Natural killer cell (primary cell): Measurements from ENCODE around the gene TAS2R19. TPM values are rescaled to one million over a fixed set of nuclear protein-coding genes. Genes with fewer than 3 reads are reported as not detected.
"Not testable (repeated sequence)": the region's sequence is repeated elsewhere in the genome, so short reads cannot be mapped to it uniquely, and the experiment has no call there.

Source experiments
- ATAC-seq, 3 donors: fragments of 150-1000 bp in 2 of 3; fragments of 200-7000 bp in 1 of 3; cut with Tn5 transposase; 1 replicate in 1 of 3; 2 replicates in 2 of 3; pipeline ENCODE4 v1.10.0; 2021; ENCODE audit warnings: mild to moderate bottlenecking in 2 of 3, moderate library complexity in 2 of 3
- DNase-seq, 2 donors: peaks; one replicate each; pipeline versions ENCODE4 v3.0.0 to v3.0.0-alpha.2; 2013 to 2021; ENCODE audit warnings: mixed read lengths in 1 of 2
- H3K27ac ChIP-seq: one replicate; pipeline ENCODE4 v1.5.1; 2013; ENCODE audit warnings: mild to moderate bottlenecking, low read length
- H3K27me3 ChIP-seq: one replicate; pipeline ENCODE4 v1.6.1; 2013; ENCODE audit warnings: low read length; ENCODE audit not compliant: control insufficient read depth, insufficient read depth
- H3K36me3 ChIP-seq: one replicate; pipeline ENCODE4 v1.6.1; 2013; ENCODE audit warnings: low read length; ENCODE audit not compliant: control insufficient read depth, insufficient read depth
- H3K4me1 ChIP-seq: one replicate; pipeline ENCODE4 v1.6.1; 2013; ENCODE audit warnings: low read length; ENCODE audit not compliant: control insufficient read depth, insufficient read depth
- H3K4me3 ChIP-seq: one replicate; pipeline ENCODE4 v1.5.1; 2013; ENCODE audit warnings: low read length
- H3K9me3 ChIP-seq: one replicate; pipeline ENCODE4 v1.6.1; 2013; ENCODE audit warnings: low read length; ENCODE audit not compliant: control insufficient read depth, insufficient read depth
- H3K27ac Mint-ChIP-seq, 2 donors: one replicate each; pipeline ENCODE4 v1.8.0; 2022; ENCODE audit warnings: mild to moderate bottlenecking in 2 of 2, mixed read lengths in 2 of 2, moderate library complexity in 1 of 2
- H3K27me3 Mint-ChIP-seq, 2 donors: one replicate each; pipeline ENCODE4 v1.8.0; 2022; ENCODE audit warnings: low read depth in 2 of 2, mixed read lengths in 2 of 2
- H3K36me3 Mint-ChIP-seq: one replicate; pipeline ENCODE4 v1.8.0; 2022; ENCODE audit warnings: mixed read lengths
- H3K4me1 Mint-ChIP-seq, 2 donors: one replicate each; pipeline ENCODE4 v1.8.0; 2022; ENCODE audit warnings: mixed read lengths in 2 of 2
- H3K4me3 Mint-ChIP-seq: one replicate; pipeline ENCODE4 v1.8.0; 2022; ENCODE audit warnings: mild to moderate bottlenecking, moderate library complexity, mixed read lengths
- H3K9me3 Mint-ChIP-seq, 2 donors: one replicate each; pipeline ENCODE4 v1.8.0; 2022; ENCODE audit warnings: mixed read lengths in 2 of 2
- WGBS: methylation state at CpG from one replicate; pipeline ENCODE4 v1.1.7; 2013; ENCODE audit warnings: missing lambda C conversion rate; ENCODE audit not compliant: insufficient coverage; 5-methylcytosine and 5-hydroxymethylcytosine counted together
- intact Hi-C: fragments of 100-400 bp; cut with micrococcal nuclease; formaldehyde crosslinking; loops from one replicate; pipeline ENCODE4 v1.14.2; 2022
- total RNA-seq, 4 donors: library from RNA; stranded (reverse); fragments of 120-200 nt in 1 of 4; gene quantifications; one replicate each; pipeline versions ENCODE4 v1.2.3 to v1.2.4, GENCODE V29; 2013 to 2022
- TF ChIP-seq, protein P1 (sequence below): fragments of 200-600 bp; IDR thresholded peaks from one replicate; pipeline ENCODE4 v1.8.0; 2022; ENCODE audit warnings: antibody characterized with exemption

The TAS2R19 gene
- total RNA-seq, 3 donors from 2014 or later (not counting 1 experiment from before 2014, with no cell fraction given), result 2.9 to 4.1 (median 3.8) TPM

DNA sequence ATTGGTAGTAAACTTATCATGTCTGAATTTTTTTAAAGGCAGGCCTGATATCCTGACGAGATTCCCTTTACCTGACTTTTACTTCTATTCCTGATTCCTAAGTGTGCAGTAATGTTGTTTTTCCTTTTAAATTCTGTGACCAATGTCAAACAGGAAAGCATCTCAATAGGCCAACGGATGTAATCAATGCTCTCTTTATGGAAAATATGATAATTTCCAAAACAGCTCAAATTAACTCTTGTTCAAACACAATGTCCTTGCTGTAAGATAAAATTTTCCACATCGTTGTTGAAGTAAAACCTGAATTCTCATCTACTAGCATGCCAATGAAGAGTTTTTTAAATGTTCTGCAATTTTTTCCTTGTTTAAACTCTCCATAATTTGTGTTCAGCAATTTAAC lies 16.8 kb upstream of the TAS2R19 start:
- TF ChIP-seq, protein P1, sequence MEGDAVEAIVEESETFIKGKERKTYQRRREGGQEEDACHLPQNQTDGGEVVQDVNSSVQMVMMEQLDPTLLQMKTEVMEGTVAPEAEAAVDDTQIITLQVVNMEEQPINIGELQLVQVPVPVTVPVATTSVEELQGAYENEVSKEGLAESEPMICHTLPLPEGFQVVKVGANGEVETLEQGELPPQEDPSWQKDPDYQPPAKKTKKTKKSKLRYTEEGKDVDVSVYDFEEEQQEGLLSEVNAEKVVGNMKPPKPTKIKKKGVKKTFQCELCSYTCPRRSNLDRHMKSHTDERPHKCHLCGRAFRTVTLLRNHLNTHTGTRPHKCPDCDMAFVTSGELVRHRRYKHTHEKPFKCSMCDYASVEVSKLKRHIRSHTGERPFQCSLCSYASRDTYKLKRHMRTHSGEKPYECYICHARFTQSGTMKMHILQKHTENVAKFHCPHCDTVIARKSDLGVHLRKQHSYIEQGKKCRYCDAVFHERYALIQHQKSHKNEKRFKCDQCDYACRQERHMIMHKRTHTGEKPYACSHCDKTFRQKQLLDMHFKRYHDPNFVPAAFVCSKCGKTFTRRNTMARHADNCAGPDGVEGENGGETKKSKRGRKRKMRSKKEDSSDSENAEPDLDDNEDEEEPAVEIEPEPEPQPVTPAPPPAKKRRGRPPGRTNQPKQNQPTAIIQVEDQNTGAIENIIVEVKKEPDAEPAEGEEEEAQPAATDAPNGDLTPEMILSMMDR, result no peak
- no peak overlapping the region for H3K27ac ChIP-seq
- no peaks in the 10 kb centered on the region for H3K36me3 ChIP-seq
- no peak overlapping the region for H3K4me3 Mint-ChIP-seq
- H3K9me3 ChIP-seq, result no peaks in the 10 kb centered on the region
- H3K27me3 ChIP-seq, result no peaks in the 10 kb centered on the region
- H3K36me3 Mint-ChIP-seq, result no peaks in the 10 kb centered on the region
- no peaks in the 10 kb centered on the region for H3K27me3 Mint-ChIP-seq
- H3K4me3 ChIP-seq, result no peak overlapping the region
- H3K4me1 Mint-ChIP-seq, result peaks cover 7 to 21% of the 10 kb centered on the region in 2 donors
- H3K4me1 ChIP-seq, result no peaks in the 10 kb centered on the region
- ATAC-seq (no peak), DNase-seq (no peak)
- WGBS, result 94% methylated on average over 3 of the region's 3 CpGs
- intact Hi-C loops, result no loop called here
- no peaks in the 10 kb centered on the region for H3K9me3 Mint-ChIP-seq
- H3K27ac Mint-ChIP-seq, result no peak overlapping the region

DNA sequence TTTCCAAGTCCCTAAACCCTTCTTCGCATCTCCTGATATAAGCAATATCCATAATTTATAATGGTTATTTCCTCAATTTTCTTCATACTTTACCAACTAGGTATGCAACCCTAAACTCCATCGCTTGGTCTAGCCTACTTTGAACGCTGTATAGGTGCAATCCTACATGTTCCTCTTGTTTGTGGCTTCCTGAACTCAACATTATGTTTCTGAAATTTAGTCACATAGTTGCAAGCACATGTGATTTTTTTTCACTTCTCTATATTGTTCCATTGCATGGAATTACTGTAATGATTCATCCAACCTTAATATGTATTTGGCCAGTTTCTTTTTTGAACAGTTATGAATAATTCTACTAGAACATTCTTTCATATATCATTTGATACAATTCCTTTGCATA lies 11.5 kb upstream of the TAS2R19 start:
- H3K4me3 Mint-ChIP-seq, H3K9me3 ChIP-seq, H3K27me3 ChIP-seq, H3K4me3 ChIP-seq, ATAC-seq, H3K9me3 Mint-ChIP-seq, H3K4me1 Mint-ChIP-seq, H3K4me1 ChIP-seq, H3K36me3 ChIP-seq, H3K27me3 Mint-ChIP-seq, H3K27ac Mint-ChIP-seq, H3K27ac ChIP-seq, intact Hi-C loops, H3K36me3 Mint-ChIP-seq, DNase-seq: not testable (repeated sequence)
- WGBS, result no CpG with 5 or more reads among the region's 3 CpGs

DNA sequence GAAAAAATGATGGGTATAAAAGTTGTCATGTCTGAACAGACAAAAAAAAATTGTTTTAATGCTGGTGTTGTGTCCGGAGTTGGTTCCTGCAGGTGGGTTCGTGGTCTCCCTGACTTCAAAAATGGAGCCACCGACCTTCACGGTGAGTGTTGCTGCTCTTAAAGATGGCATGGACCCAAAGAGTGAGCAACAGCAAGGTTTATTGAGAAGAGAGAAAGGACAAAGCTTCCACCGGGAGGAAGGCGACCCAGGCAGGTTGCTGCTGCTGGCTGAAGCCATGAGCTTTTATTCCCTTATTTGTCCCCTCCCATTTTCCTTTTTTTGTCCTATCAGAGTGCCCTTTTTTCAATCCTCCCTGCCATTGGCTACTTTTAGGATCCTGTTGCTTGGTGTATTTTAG lies 8.9 kb upstream of the TAS2R19 start, which contains the start of gene TAS2R31:
Gene TAS2R31, minus strand, starts transcription at position 101 of the 400 bp plus-strand sequence. Its CDS starts 72 bp downstream, at position 29.
- H3K4me3 Mint-ChIP-seq, result no peak within 1 kb of the TSS
- H3K27ac Mint-ChIP-seq, result no peak within 1 kb of the TSS
- Histone ChIP-seq H3K4me3 (no peak within 1 kb of the TSS), H3K27me3 (no peaks in the 10 kb centered on the region), H3K27ac (no peak within 1 kb of the TSS), H3K36me3 (peaks cover 4% of the 10 kb centered on the region), H3K4me1 (no peaks in the 10 kb centered on the region), H3K9me3 (no peaks in the 10 kb centered on the region)
- H3K4me1 Mint-ChIP-seq, result peaks cover 6 to 9% of the 10 kb centered on the region in 2 donors
- H3K9me3 Mint-ChIP-seq, result no peaks in the 10 kb centered on the region
- DNase-seq (no peak), ATAC-seq (no peak)
- H3K27me3 Mint-ChIP-seq, result no peaks in the 10 kb centered on the region
- intact Hi-C loops, result no loop called here
- WGBS, result 98% methylated on average over 6 of the region's 6 CpGs
- TF ChIP-seq, protein P1, result no peak
- H3K36me3 Mint-ChIP-seq, result no peaks in the 10 kb centered on the region

DNA sequence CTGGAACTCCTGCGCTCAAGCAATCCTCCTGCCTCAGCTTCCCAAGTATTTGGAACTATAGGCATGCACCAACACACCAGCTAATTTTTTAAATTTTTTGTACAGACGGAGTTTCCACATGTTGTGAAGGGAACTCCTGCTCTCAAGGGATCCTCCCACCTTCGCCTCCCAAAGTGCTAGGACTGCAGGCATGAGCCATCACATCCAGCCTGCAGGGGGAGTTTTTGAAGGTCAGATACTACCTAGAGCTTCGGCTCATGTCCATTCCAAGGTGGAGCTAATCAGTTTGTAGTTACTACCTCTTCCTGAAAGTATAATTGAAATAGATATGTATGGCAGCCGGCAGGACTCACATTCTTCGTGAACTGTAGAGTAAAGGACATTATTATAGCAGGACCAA lies 3.7 kb upstream of the TAS2R19 start:
- H3K27me3 Mint-ChIP-seq, result no peaks in the 10 kb centered on the region
- no peak overlapping the region for H3K4me3 Mint-ChIP-seq
- TF ChIP-seq, protein P1, result no peak
- intact Hi-C loops, result no loop called here
- 95% methylated on average over 6 of the region's 6 CpGs for WGBS
- H3K9me3 Mint-ChIP-seq, result peaks cover 0 to 3% of the 10 kb centered on the region in 2 donors
- Histone ChIP-seq H3K4me1 (no peaks in the 10 kb centered on the region), H3K9me3 (no peaks in the 10 kb centered on the region), H3K36me3 (peaks cover 4% of the 10 kb centered on the region), H3K27ac (no peak overlapping the region), H3K4me3 (no peak overlapping the region), H3K27me3 (no peaks in the 10 kb centered on the region)
- DNase-seq (no peak), ATAC-seq (no peak)
- H3K4me1 Mint-ChIP-seq, result peaks cover 0 to 13% of the 10 kb centered on the region in 2 donors
- peaks cover 11% of the 10 kb centered on the region for H3K36me3 Mint-ChIP-seq
- H3K27ac Mint-ChIP-seq, result no peak overlapping the region
